HCT116 (cell line): Measurements from ENCODE around the gene ACCS. TPM values are rescaled to one million over a fixed set of nuclear protein-coding genes. Genes with fewer than 3 reads are reported as not detected.

Experiments used
- ATAC-seq: fragments of 200-7000 bp; cut with Tn5 transposase; 2 replicates; pipeline ENCODE4 v1.9.1; 2020; ENCODE audit warnings: mild to moderate bottlenecking, moderate library complexity
- BruUV-seq: library from RNA; stranded (reverse); fragments of 400-500 nt; replicated peaks from 2 replicates; lab custom pipeline; 2021; lab: Mats Ljungman, UMichigan
- CTCF ChIA-PET: fragments of 300-600 bp; sonication (Branson Sonifier 250); formaldehyde crosslinking; loops from one replicate; lab custom pipeline; 2021; ENCODE audit warnings: antibody characterized with exemption; lab: Charles Lee
- POLR2A ChIA-PET: fragments of 300-600, 350-600 bp; sonication (Branson Sonifier 250); formaldehyde crosslinking; loops from one replicate; lab custom pipeline; 2021; ENCODE audit warnings: antibody characterized with exemption; lab: Charles Lee
- RAD21 ChIA-PET, 2 experiments: fragments of 300-600 bp; sonication (Branson Sonifier 250); formaldehyde crosslinking; loops; one replicate each; lab custom pipeline; 2023; ENCODE audit warnings: low total read pairs in 2 of 2; ENCODE audit not compliant: uncharacterized antibody in 2 of 2, unreplicated experiment in 2 of 2, low non-redundant PET in 1 of 2; lab: Charles Lee
- DNase-seq: peaks from one replicate; pipeline ENCODE4 v3.0.0-alpha.2; 2010; ENCODE audit warnings: low read depth, low spot score
- H2AFZ ChIP-seq: fragments of 200-600 bp; shearing (Covaris generic), sonication (generic); 2 replicates; pipeline ENCODE4 v1.6.1; 2017; ENCODE audit warnings: low read depth, mixed run types, mixed read lengths, antibody characterized with exemption, low read length; ENCODE audit not compliant: poor library complexity, severe bottlenecking
- H3K27ac ChIP-seq: 2 replicates; pipeline ENCODE4 v1.5.1; 2012; ENCODE audit warnings: low read depth, low read length
- H3K27me3 ChIP-seq: fragments of 200-600 bp; sonication (generic); 2 replicates; pipeline ENCODE4 v1.6.1; 2016; ENCODE audit warnings: mixed run types, low read length, mixed read lengths; ENCODE audit not compliant: insufficient read depth
- H3K36me3 ChIP-seq, 2 experiments: fragments of 200-500 bp in 1 of 2; fragments of 200-600 bp in 1 of 2; sonication (Bioruptor generic) in 1 of 2; sonication (generic) in 1 of 2; 2 replicates each; pipeline versions ENCODE4 v1.5.1 to v1.6.1; 2014 to 2016; ENCODE audit warnings: low read length in 2 of 2, inconsistent platforms in 1 of 2, mixed read lengths in 1 of 2, mixed run types in 1 of 2; ENCODE audit not compliant: insufficient read depth in 2 of 2, control insufficient read depth in 1 of 2
- H3K4me1 ChIP-seq, 2 experiments: fragments of 200-600 bp in 1 of 2; sonication (generic) in 1 of 2; 2 replicates each; pipeline versions ENCODE4 v1.5.1 to v1.6.1; 2012 to 2017; ENCODE audit warnings: low read length in 2 of 2, inconsistent platforms in 1 of 2, mild to moderate bottlenecking in 1 of 2, mixed read lengths in 1 of 2, mixed run types in 1 of 2, moderate library complexity in 1 of 2; ENCODE audit not compliant: insufficient read depth in 2 of 2, control insufficient read depth in 1 of 2
- H3K4me2 ChIP-seq: fragments of 200-600 bp; sonication (generic); 2 replicates; pipeline ENCODE4 v1.6.1; 2017; ENCODE audit warnings: mixed run types, low read length, mixed read lengths
- H3K4me3 ChIP-seq, 2 experiments: fragments of 200-600 bp in 1 of 2; sonication (generic) in 1 of 2; replicated peaks in 1 of 2; 2 replicates each; pipeline ENCODE4 v1.5.1; 2011 to 2016; ENCODE audit warnings: low read length in 2 of 2, control low read depth in 1 of 2, low read depth in 1 of 2, mild to moderate bottlenecking in 1 of 2, mixed read lengths in 1 of 2, mixed run types in 1 of 2
- H3K79me2 ChIP-seq: fragments of 200-600 bp; sonication (generic); 2 replicates; pipeline ENCODE4 v1.6.1; 2017; ENCODE audit warnings: mild to moderate bottlenecking, mixed run types, low read length, moderate library complexity, mixed read lengths; ENCODE audit not compliant: insufficient read depth
- H3K9ac ChIP-seq: fragments of 200-600 bp; sonication (generic); 2 replicates; pipeline ENCODE4 v1.6.1; 2016; ENCODE audit warnings: low read length, mixed read lengths
- H3K9me2 ChIP-seq: fragments of 200-600 bp; sonication (generic), shearing (Covaris generic); 2 replicates; pipeline ENCODE4 v1.6.1; 2017; ENCODE audit warnings: mixed run types, mild to moderate bottlenecking, moderate library complexity; ENCODE audit not compliant: insufficient read depth
- H3K9me3 ChIP-seq, 2 experiments: fragments of 200-500 bp in 1 of 2; fragments of 200-600 bp in 1 of 2; sonication (Bioruptor generic) in 1 of 2; sonication (generic) in 1 of 2; 2 replicates each; pipeline ENCODE4 v1.6.1; 2014 to 2017; ENCODE audit warnings: low read length in 2 of 2, mixed read lengths in 2 of 2, inconsistent platforms in 1 of 2, low read depth in 1 of 2, mild to moderate bottlenecking in 1 of 2, mixed run types in 1 of 2, moderate library complexity in 1 of 2; ENCODE audit not compliant: control insufficient read depth in 1 of 2, insufficient read depth in 1 of 2
- H4K20me1 ChIP-seq: fragments of 200-600 bp; sonication (generic), shearing (Covaris generic); 2 replicates; pipeline ENCODE4 v1.6.1; 2017; ENCODE audit warnings: mixed run types, mild to moderate bottlenecking, moderate library complexity; ENCODE audit not compliant: insufficient read depth
- CEBPB ChIP-seq: IDR thresholded peaks from 2 replicates; pipeline ENCODE4 v1.6.1; 2012; ENCODE audit warnings: low read depth
- ELF1 ChIP-seq: IDR thresholded peaks from 2 replicates; pipeline ENCODE4 v1.6.1; 2012; ENCODE audit warnings: low read depth, borderline replicate concordance
- EZH2 ChIP-seq: fragments of 200-600 bp; sonication (generic); IDR thresholded peaks from 2 replicates; pipeline ENCODE4 v1.6.1; 2017; ENCODE audit warnings: antibody characterized with exemption, mixed run types
- EZH2phosphoT487 ChIP-seq: fragments of 200-600 bp; IDR thresholded peaks from 2 replicates; pipeline ENCODE4 v1.6.1; 2018; ENCODE audit warnings: antibody characterized with exemption, borderline replicate concordance
- FOSL1 ChIP-seq: IDR thresholded peaks from 2 replicates; pipeline ENCODE4 v1.6.1; 2012; ENCODE audit warnings: low read depth
- JUND ChIP-seq: IDR thresholded peaks from 2 replicates; pipeline ENCODE4 v1.6.1; 2012
- POLR2A ChIP-seq: IDR thresholded peaks from 2 replicates; pipeline ENCODE4 v1.7.0; 2011; ENCODE audit warnings: borderline replicate concordance; ENCODE audit not compliant: insufficient read depth, insufficient read length; ENCODE audit errors: extremely low read depth
- RAD21 ChIP-seq: IDR thresholded peaks from 2 replicates; pipeline ENCODE4 v1.6.1; 2012; ENCODE audit warnings: low read depth, mild to moderate bottlenecking
- SP1 ChIP-seq: IDR thresholded peaks from 2 replicates; pipeline ENCODE4 v1.6.1; 2012; ENCODE audit warnings: low read depth
- SRF ChIP-seq: IDR thresholded peaks from 2 replicates; pipeline ENCODE4 v1.6.1; 2012; ENCODE audit warnings: low read depth
- YY1 ChIP-seq: IDR thresholded peaks from 2 replicates; pipeline ENCODE4 v1.6.1; 2011; ENCODE audit warnings: low read length, low read depth, moderate library complexity, mild to moderate bottlenecking; ENCODE audit not compliant: insufficient replicate concordance; ENCODE audit errors: extremely low read depth
- ZFX ChIP-seq: fragments of 450-650 bp; IDR thresholded peaks from 2 replicates; pipeline ENCODE4 v1.6.1; 2017
- intact Hi-C: fragments of 100-400 bp; cut with micrococcal nuclease; formaldehyde crosslinking; loops from 2 replicates; pipeline ENCODE4 v1.10.0; 2022
- total RNA-seq: library from RNA; stranded (reverse); gene quantifications from one replicate; pipeline ENCODE4 v1.2.1, GENCODE V29; 2021; ENCODE audit not compliant: unreplicated experiment
- TF ChIP-seq, protein P1 (sequence below): IDR thresholded peaks from 2 replicates; pipeline ENCODE4 v1.6.1; 2012; ENCODE audit warnings: low read depth
- TF ChIP-seq, protein P2 (sequence below): IDR thresholded peaks from 2 replicates; pipeline ENCODE4 v1.6.1; 2012

The ACCS gene
- total RNA-seq, 1 experiment from 2014 or later = 13.2 TPM

DNA sequence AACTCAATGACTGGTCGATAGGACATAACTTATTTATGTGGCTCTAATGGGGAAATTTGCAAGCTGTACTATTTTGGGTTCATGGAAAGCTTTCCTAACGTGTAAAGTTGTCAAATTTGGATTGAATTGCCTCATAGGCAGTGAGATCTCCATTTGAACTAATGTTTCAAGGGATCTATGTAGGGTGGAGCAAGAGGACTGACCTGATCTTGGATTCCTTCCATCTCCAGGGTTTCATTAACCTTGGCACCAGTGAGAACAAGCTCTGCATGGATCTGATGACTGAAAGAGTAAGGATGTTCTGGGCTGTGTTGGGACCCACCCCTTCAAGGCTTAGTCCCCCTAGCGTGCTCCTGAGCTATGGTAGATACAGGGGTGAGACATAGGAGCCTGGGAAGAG is 16.2 kb upstream of the ACCS start:
- DNase-seq (no peak), ATAC-seq (no peak)
- Histone ChIP-seq H4K20me1 (no peaks in the 10 kb centered on the region), H3K79me2 (no peaks in the 10 kb centered on the region), H3K4me2 (no peak overlapping the region), H3K9ac (no peak overlapping the region), H3K36me3 (no peaks in the 10 kb centered on the region), H3K9me3 (no peaks in the 10 kb centered on the region), H3K9me2 (no peaks in the 10 kb centered on the region), H3K27me3 (no peaks in the 10 kb centered on the region), H3K4me3 (no peak overlapping the region), H3K27ac (no peak overlapping the region), H2AFZ (no peak overlapping the region), H3K4me1 (peaks cover 0 to 5% of the 10 kb centered on the region in 2 experiments; a peak in 2 of 4 replicates)
- no TSS peak for BruUV-seq
- no peak for TF ChIP-seq EZH2phosphoT487
- no peak for TF ChIP-seq POLR2A
- TF ChIP-seq, protein P1, sequence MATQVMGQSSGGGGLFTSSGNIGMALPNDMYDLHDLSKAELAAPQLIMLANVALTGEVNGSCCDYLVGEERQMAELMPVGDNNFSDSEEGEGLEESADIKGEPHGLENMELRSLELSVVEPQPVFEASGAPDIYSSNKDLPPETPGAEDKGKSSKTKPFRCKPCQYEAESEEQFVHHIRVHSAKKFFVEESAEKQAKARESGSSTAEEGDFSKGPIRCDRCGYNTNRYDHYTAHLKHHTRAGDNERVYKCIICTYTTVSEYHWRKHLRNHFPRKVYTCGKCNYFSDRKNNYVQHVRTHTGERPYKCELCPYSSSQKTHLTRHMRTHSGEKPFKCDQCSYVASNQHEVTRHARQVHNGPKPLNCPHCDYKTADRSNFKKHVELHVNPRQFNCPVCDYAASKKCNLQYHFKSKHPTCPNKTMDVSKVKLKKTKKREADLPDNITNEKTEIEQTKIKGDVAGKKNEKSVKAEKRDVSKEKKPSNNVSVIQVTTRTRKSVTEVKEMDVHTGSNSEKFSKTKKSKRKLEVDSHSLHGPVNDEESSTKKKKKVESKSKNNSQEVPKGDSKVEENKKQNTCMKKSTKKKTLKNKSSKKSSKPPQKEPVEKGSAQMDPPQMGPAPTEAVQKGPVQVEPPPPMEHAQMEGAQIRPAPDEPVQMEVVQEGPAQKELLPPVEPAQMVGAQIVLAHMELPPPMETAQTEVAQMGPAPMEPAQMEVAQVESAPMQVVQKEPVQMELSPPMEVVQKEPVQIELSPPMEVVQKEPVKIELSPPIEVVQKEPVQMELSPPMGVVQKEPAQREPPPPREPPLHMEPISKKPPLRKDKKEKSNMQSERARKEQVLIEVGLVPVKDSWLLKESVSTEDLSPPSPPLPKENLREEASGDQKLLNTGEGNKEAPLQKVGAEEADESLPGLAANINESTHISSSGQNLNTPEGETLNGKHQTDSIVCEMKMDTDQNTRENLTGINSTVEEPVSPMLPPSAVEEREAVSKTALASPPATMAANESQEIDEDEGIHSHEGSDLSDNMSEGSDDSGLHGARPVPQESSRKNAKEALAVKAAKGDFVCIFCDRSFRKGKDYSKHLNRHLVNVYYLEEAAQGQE = no peak
- TF ChIP-seq SRF = no peak
- no peak for TF ChIP-seq ZFX
- no peak for TF ChIP-seq YY1
- no peak for TF ChIP-seq FOSL1
- no peak for TF ChIP-seq SP1
- TF ChIP-seq JUND = no peak
- no peak for TF ChIP-seq RAD21
- TF ChIP-seq CEBPB = no peak
- no peak for TF ChIP-seq EZH2
- TF ChIP-seq ELF1 = no peak
- TF ChIP-seq, protein P2, sequence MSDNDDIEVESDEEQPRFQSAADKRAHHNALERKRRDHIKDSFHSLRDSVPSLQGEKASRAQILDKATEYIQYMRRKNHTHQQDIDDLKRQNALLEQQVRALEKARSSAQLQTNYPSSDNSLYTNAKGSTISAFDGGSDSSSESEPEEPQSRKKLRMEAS = no peak
- intact Hi-C loops = no loop called here
- ChIA-PET CTCF (no interaction called here), RAD21 (no interaction called here), POLR2A (no interaction called here)
